Tibial artery (tissue), 4 donors: ENCODE results near the gene PILRB.
"Not testable (repeated sequence)": the region's sequence is repeated elsewhere in the genome, so short reads cannot be mapped to it uniquely, and the experiment has no call there.

Experiments
- DNase-seq, 2 donors: peaks; one replicate each; pipeline ENCODE4 v3.0.0-alpha.2; 2019
- H3K27ac ChIP-seq, 2 donors: fragments of 200-600 bp; sonication (generic) in 1 of 2; 1 replicate in 1 of 2; 2 replicates in 1 of 2; pipeline ENCODE4 v1.5.1; 2018 to 2019; ENCODE audit warnings: mild to moderate bottlenecking in 1 of 2
- H3K27me3 ChIP-seq, 2 donors: fragments of 200-600 bp; sonication (generic) in 1 of 2; one replicate each; pipeline versions ENCODE4 v1.5.1 to v1.6.0; 2016 to 2019
- H3K36me3 ChIP-seq, 3 donors: fragments of 200-600 bp; sonication (generic) in 2 of 3; one replicate each; pipeline ENCODE4 v1.5.1; 2016 to 2019; ENCODE audit warnings: mild to moderate bottlenecking in 2 of 3
- H3K4me1 ChIP-seq, 4 donors: fragments of 200-600 bp; sonication (generic) in 2 of 4; 1 replicate in 3 of 4; 2 replicates in 1 of 4; pipeline ENCODE4 v1.5.1; 2016 to 2019
- H3K4me3 ChIP-seq, 2 donors: fragments of 200-600 bp; sonication (generic) in 1 of 2; 1 replicate in 1 of 2; 2 replicates in 1 of 2; pipeline ENCODE4 v1.5.1; 2018 to 2019; ENCODE audit warnings: mild to moderate bottlenecking in 2 of 2
- H3K9me3 ChIP-seq, 3 donors: fragments of 200-600 bp; sonication (generic) in 1 of 3; one replicate each; pipeline ENCODE4 v1.5.1; 2016 to 2019
- CTCF ChIP-seq, 2 experiments: fragments of 200-600 bp in 1 of 2; fragments of 450-650 bp in 1 of 2; IDR thresholded peaks; one replicate each; pipeline ENCODE4 v1.5.1; 2017 to 2019; ENCODE audit warnings: antibody characterized with exemption in 2 of 2, mild to moderate bottlenecking in 1 of 2, moderate library complexity in 1 of 2
- intact Hi-C: fragments of 100-400 bp; cut with DNase I; formaldehyde crosslinking; loops from one replicate; pipeline ENCODE4 v1.15.0; 2023; ENCODE audit warnings: low total_unique reads

PILRB gene

GRCh38 chr7:100372694-100373093 lies 14.8 kb downstream of the PILRB start:
- no peak for DNase-seq
- Histone ChIP-seq H3K9me3 (no peaks in the 10 kb centered on the region), H3K27ac (no peak overlapping the region), H3K4me1 (peaks cover 0 to 3% (median 0%) of the 10 kb centered on the region in 4 donors), H3K4me3 (no peak overlapping the region), H3K27me3 (peaks cover 0 to 16% of the 10 kb centered on the region in 2 donors), H3K36me3 (peaks cover 0 to 16% (median under 1%) of the 10 kb centered on the region in 3 donors)
- intact Hi-C loops: no loop called here
- TF ChIP-seq CTCF (IDR thresholded peaks at IDR 0.05): no peak

- intact Hi-C loops: no loop called here
- TF ChIP-seq CTCF (IDR thresholded peaks at IDR 0.05): no peak
- H3K36me3 ChIP-seq: peaks cover 0 to 10% (median 0%) of the 10 kb centered on the region in 3 donors
- H3K4me3 ChIP-seq: peak within 1 kb of the TSS; percentile 16 to 31
- H3K9me3 ChIP-seq: no peaks in the 10 kb centered on the region
- peaks cover 0 to 3% (median 0%) of the 10 kb centered on the region in 4 donors for H3K4me1 ChIP-seq
- H3K27ac ChIP-seq: peak within 1 kb of the TSS in 1 of 2 donors; percentile 12
- no peak for DNase-seq
- H3K27me3 ChIP-seq: peaks cover 0 to 16% of the 10 kb centered on the region in 2 donors
Measured at GRCh38 chr7:100373261-100373831, 15.4 kb downstream of the PILRB start, which contains the start of gene PILRA. PILRA (plus strand) TSS chr7:100373487; CDS start chr7:100373657, 170 bp downstream.

- peaks cover 0 to 16% of the 10 kb centered on the region in 2 donors for H3K27me3 ChIP-seq
- H3K4me1 ChIP-seq, H3K9me3 ChIP-seq, H3K27ac ChIP-seq, DNase-seq, intact Hi-C loops, H3K36me3 ChIP-seq: not testable (repeated sequence)
- peak overlapping the region; percentile 16 to 31 for H3K4me3 ChIP-seq
Measured at GRCh38 chr7:100373870-100374598, 16.1 kb downstream of the PILRB start.

- DNase-seq: no peak
- intact Hi-C loops: no loop called here
- H3K9me3 ChIP-seq: no peaks in the 10 kb centered on the region
- H3K27me3 ChIP-seq: peaks cover 0 to 16% of the 10 kb centered on the region in 2 donors
- peak overlapping the region in 1 of 2 donors; percentile 31 for H3K4me3 ChIP-seq
- H3K36me3 ChIP-seq: no peaks in the 10 kb centered on the region
- no peak for TF ChIP-seq CTCF (IDR thresholded peaks at IDR 0.05)
- peaks cover 0 to 3% (median 0%) of the 10 kb centered on the region in 4 donors for H3K4me1 ChIP-seq
- no peak overlapping the region for H3K27ac ChIP-seq
Measured at GRCh38 chr7:100374601-100375000, 16.7 kb downstream of the PILRB start.

- Histone ChIP-seq H3K4me3 (no peak overlapping the region), H3K36me3 (no peaks in the 10 kb centered on the region), H3K27me3 (peaks cover 0 to 16% of the 10 kb centered on the region in 2 donors), H3K9me3 (no peaks in the 10 kb centered on the region), H3K27ac (no peak overlapping the region), H3K4me1 (peaks cover 0 to 3% (median 0%) of the 10 kb centered on the region in 4 donors)
- TF ChIP-seq CTCF (IDR thresholded peaks at IDR 0.05): no peak
- no peak for DNase-seq
- intact Hi-C loops: no loop called here
Measured at GRCh38 chr7:100376066-100376465, 18.1 kb downstream of the PILRB start.

GRCh38 chr7:100378114-100378755 lies 20.3 kb downstream of the PILRB start:
- Histone ChIP-seq H3K36me3 (no peaks in the 10 kb centered on the region), H3K9me3 (no peaks in the 10 kb centered on the region), H3K4me1 (no peaks in the 10 kb centered on the region), H3K27ac (no peak overlapping the region), H3K4me3 (no peak overlapping the region), H3K27me3 (peaks cover 0 to 14% of the 10 kb centered on the region in 2 donors)
- DNase-seq: no peak
- intact Hi-C loops: no loop called here
- no peak for TF ChIP-seq CTCF (IDR thresholded peaks at IDR 0.05)
